Measurements from ENCODE around the gene SLC22A14.
"Not testable (repeated sequence)": the region's sequence is repeated elsewhere in the genome, so short reads cannot be mapped to it uniquely, and the experiment has no call there.

Gene SLC22A14

GRCh38 chr3:38274864-38275649 lies 7.0 kb upstream of the SLC22A14 start:
- DNase-seq = no peak

DNA sequence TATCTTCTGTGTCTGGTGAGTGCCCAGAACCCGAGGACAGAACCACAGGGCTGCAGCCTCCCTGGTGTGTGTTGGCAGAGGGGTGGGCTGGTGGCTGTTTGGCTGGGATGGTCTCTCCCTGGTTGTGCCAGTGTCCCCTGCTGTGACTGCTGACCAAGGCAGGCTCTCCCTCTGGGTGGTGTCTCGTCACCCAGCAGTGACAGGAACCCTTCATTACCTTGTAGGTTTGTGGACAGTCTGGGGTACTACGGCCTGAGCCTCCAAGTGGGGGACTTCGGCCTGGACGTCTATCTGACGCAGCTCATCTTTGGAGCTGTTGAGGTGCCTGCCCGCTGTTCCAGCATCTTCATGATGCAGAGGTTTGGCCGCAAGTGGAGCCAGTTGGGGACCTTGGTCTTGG lies 6.4 kb upstream of the SLC22A14 start:
- DNase-seq = no peak

- DNase-seq = no peak
Measured at GRCh38 chr3:38276081-38276916, 5.8 kb upstream of the SLC22A14 start.

DNA sequence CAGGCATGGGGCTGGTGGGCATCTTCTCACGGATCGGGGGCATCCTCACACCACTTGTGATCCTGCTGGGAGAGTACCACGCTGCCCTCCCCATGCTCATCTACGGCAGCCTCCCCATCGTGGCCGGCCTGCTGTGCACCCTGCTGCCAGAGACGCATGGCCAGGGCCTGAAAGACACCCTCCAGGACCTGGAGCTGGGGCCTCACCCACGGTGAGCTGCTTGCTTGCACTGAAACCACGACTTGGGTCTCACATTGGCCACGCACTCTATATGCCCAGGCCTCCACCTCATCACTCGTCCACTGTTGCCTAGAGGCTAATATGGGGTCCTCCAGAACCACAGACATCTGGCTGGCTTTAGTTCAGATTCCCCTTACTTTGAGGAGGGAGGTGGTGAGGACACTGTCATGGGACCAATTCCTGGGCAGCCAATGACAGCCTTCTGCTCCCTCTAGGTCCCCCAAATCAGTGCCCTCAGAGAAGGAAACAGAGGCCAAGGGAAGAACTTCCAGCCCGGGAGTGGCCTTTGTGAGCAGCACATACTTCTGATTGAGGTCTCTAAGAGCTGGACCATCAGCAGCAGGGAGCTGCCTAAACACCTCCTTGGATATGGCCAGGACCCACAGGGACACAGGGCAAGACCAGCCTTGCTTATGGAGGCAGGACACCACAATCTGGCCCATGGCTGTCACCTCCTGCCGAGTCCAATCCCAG lies 5.0 kb upstream of the SLC22A14 start:
- no peak for DNase-seq

DNA sequence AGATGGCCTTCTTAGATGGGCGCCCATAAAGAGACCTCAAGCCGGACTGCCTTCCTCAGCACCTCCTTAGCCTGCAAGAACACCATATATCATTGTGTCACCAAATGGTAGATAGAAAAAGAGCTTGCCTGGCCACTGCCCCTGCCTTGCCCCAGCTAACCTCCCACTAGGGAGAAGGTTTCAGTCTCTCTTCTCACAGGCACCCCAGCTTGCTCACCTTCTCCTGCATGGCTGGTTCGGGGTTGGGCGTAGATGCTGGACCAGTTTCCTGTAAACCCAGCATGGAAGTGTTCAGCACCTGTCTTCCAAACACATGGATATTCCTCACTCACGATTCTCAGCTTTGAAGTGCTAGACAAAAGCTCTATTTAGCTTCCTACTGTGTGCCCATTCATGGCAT lies 3.3 kb upstream of the SLC22A14 start:
- DNase-seq = no peak

- no peak for DNase-seq
Measured at GRCh38 chr3:38283810-38284755, 2.0 kb downstream of the SLC22A14 start.

GRCh38 chr3:38284756-38285150 lies 2.7 kb downstream of the SLC22A14 start:
- DNase-seq = no peak

GRCh38 chr3:38289286-38290217 lies 7.5 kb downstream of the SLC22A14 start:
- DNase-seq = not testable (repeated sequence)

- not testable (repeated sequence) for DNase-seq
Measured at GRCh38 chr3:38297053-38297452, 15.0 kb downstream of the SLC22A14 start.

DNA sequence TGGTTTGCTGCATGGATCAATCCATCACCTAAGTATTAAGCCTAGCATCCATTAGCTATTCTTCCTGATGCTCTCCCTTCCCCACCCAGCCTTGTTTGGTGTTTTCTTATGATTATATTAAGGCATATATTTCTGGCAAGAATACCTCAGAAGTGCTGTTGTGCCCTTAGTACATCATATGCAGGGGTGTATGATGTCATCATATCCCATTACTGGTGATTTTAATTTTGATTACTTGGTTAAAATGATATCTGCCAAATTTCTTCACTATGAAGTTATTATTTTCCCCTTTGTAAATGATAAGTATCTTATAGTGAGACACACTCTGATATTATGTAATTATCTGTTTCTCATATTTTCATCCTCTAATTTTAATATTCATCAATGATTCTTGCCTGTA lies 15.4 kb downstream of the SLC22A14 start:
- no peak for DNase-seq

- no peak for DNase-seq
Measured at GRCh38 chr3:38297947-38298711, 16.0 kb downstream of the SLC22A14 start.

DNA sequence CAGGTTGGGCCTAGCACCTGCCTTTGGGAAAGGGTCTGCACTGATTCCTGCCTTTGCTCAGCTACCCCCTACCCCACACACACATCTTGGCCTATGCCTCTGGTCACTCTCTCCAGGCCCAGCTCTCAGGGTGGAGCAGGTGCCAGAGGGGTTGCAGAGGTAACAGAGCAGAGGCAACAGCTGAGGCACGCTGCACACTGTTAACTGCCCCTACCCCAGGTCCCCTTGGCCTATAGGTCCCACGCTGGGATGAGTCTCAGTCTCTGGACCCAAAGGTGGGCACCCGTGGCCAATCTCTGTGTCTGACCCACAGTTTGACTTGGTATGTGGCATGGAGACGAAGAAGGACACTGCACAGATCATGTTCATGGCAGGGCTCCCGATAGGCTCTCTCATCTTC lies 24.8 kb downstream of the SLC22A14 start:
- DNase-seq = no peak

DNA sequence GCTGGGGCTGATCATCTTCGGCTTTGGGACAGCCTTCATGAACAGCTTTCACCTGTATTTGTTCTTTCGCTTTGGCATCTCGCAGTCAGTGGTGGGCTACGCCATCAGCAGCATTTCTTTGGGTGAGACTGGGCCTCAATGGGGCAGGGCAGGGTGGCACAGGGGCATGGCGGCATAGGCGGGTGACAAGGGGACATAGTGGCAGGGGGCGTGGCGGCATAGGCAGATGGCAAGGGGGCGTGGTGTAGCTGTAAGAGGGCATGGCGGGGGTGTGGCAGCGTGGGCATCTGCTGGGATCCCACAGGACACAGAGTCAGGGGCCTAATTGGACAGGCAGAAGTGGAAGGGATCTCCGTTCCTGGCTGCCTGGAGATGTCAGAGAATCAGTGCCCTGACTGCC lies 25.5 kb downstream of the SLC22A14 start:
- DNase-seq = no peak

GRCh38 chr3:38308456-38308855 lies 26.4 kb downstream of the SLC22A14 start:
- no peak for DNase-seq

- DNase-seq = no peak
Measured at GRCh38 chr3:38311476-38311875, 29.4 kb downstream of the SLC22A14 start.

GRCh38 chr3:38311941-38312340 lies 29.8 kb downstream of the SLC22A14 start:
- DNase-seq = no peak

DNA sequence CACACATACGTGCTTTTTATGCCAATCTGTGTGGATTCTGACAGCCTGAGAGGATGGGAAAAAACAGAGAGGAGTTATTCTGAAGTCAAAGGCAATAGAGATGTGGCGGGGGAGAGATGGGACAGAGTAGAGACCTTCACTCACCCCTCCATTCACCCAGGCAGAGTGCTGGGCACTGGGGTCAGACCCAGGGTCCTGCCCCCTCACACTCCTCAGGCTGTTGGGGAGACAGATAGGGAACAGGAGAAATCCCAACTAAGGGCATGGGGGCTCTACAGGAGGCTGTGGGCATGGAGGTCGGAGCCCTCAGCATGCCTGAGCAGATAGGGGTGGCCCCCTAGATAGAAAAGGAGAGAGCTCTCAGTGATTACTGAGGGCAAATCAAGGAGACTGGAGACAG lies 30.3 kb downstream of the SLC22A14 start:
- no peak for DNase-seq

GRCh38 chr3:38313263-38313662 lies 31.2 kb downstream of the SLC22A14 start:
- DNase-seq = no peak

- no peak for DNase-seq
Measured at GRCh38 chr3:38313695-38314094, 31.6 kb downstream of the SLC22A14 start.

DNA sequence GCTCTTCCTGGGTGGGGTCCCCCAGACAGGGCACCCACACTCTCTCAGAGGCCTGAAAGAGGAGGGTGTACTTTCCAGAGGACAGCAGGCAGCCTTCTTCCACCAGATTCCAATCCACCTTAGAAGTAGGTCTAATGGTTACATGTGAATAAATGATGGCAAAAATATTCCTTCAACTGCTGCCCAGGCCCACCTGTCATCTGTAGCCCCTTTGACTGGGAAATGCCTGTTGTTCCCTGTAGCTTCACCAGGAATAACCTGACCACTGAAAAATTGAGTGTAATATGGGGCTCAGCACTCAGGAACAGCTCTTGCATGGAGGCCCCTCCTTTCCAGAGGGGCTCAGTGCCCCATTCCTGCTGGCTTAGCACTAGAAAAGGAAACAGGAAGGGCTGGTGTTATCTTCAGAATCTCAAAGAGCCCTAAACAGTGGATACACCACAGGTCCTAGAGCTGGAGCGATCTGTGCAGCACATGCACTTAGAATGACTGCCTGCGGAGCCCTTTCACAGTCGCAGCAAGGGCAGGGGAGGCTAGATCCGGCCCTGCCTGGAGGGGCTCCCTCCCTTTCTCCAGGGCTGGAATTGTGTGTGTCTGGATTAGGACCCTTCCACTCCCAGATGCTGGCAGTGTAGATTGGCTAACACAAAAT lies 32.1 kb downstream of the SLC22A14 start:
- DNase-seq = no peak
